ENCODE measurements around the gene BAZ2B. TPM values are rescaled to one million over a fixed set of nuclear protein-coding genes. Genes with fewer than 3 reads are reported as not detected.
"Not testable (repeated sequence)": the region's sequence is repeated elsewhere in the genome, so short reads cannot be mapped to it uniquely, and the experiment has no call there.

Gene BAZ2B
- total RNA-seq, 1 experiment from 2014 or later: 54.9 TPM

DNA sequence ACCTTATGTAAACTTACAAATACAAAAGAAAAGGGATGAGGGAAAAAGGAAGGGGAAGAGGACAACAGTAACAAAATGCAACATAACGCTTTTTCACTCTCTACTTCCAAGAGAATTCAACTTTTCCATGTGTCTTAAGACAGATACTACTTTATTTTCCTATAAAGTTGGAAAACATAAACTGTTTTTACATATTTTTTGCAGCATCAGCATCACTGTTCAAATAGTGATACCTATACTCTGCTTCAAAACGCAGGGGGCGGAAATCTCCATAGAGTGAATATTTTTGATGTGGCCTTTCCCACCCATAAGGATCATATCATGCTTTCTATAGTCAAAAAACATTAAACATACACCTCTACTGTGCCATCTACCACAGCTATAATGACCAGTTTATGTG is 77.5 kb downstream of the BAZ2B start:
- H3K23ac ChIP-seq (ENCODE audit: insufficient read length, low read depth, low read length): no peak overlapping the region
- Mint-ChIP-seq H3K4me1 (no peaks in the 10 kb centered on the region), H3K36me3 (ENCODE audit: insufficient read depth in 1 of 3, low read depth in 3 of 3) (peaks cover 10 to 15% (median 12%) of the 10 kb centered on the region in 3 experiments), H3K9me3 (peaks cover 0 to 3% of the 10 kb centered on the region in 2 experiments; a peak in 2 of 5 replicates), H3K27ac (no peak overlapping the region), H3K27me3 (ENCODE audit: low read depth) (no peaks in the 10 kb centered on the region), H3K4me3 (no peak overlapping the region)
- no peak overlapping the region for H3K18ac ChIP-seq (ENCODE audit: insufficient read length, low read depth, low read length)
- DNase-seq: no peak
- H3K9me3 ChIP-seq (ENCODE audit: control insufficient read depth, low read depth, low read length): no peaks in the 10 kb centered on the region
- TF ChIP-seq, protein P1, sequence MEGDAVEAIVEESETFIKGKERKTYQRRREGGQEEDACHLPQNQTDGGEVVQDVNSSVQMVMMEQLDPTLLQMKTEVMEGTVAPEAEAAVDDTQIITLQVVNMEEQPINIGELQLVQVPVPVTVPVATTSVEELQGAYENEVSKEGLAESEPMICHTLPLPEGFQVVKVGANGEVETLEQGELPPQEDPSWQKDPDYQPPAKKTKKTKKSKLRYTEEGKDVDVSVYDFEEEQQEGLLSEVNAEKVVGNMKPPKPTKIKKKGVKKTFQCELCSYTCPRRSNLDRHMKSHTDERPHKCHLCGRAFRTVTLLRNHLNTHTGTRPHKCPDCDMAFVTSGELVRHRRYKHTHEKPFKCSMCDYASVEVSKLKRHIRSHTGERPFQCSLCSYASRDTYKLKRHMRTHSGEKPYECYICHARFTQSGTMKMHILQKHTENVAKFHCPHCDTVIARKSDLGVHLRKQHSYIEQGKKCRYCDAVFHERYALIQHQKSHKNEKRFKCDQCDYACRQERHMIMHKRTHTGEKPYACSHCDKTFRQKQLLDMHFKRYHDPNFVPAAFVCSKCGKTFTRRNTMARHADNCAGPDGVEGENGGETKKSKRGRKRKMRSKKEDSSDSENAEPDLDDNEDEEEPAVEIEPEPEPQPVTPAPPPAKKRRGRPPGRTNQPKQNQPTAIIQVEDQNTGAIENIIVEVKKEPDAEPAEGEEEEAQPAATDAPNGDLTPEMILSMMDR (conservative IDR thresholded peaks at IDR 0.05): no peak
- no peaks in the 10 kb centered on the region for H3K23me2 ChIP-seq (ENCODE audit: insufficient read length, low read depth, low read length, poor library complexity, severe bottlenecking)
- no peak overlapping the region for H3K27ac ChIP-seq (ENCODE audit: insufficient read length, low read depth, low read length)
- no peak overlapping the region for H4K91ac ChIP-seq (ENCODE audit: insufficient read length, low read depth, low read length)
- H3K9ac ChIP-seq (ENCODE audit: extremely low read depth, insufficient read length, low read length): no peak overlapping the region
- H2BK5ac ChIP-seq (ENCODE audit: insufficient read length, low read length): no peak overlapping the region
- no peak overlapping the region for H2BK12ac ChIP-seq (ENCODE audit: insufficient read length, low read depth, low read length)
- H3K27me3 ChIP-seq (ENCODE audit: insufficient read depth, low read length): no peaks in the 10 kb centered on the region
- no peak overlapping the region for H4K5ac ChIP-seq (ENCODE audit: insufficient read length, low read depth, low read length)
- H2AK5ac ChIP-seq (ENCODE audit: insufficient read length, low read length): no peak overlapping the region
- H2BK20ac ChIP-seq (ENCODE audit: low read depth, low read length, poor library complexity, severe bottlenecking): no peak overlapping the region
- H3K79me1 ChIP-seq (ENCODE audit: insufficient read depth, low read depth, low read length, poor library complexity, severe bottlenecking): no peaks in the 10 kb centered on the region
- no peak overlapping the region for H2BK120ac ChIP-seq (ENCODE audit: low read depth, low read length, poor library complexity, severe bottlenecking)
- no peak overlapping the region for H3K4me2 ChIP-seq (ENCODE audit: insufficient read depth, insufficient read length, low read length)
- H3T11ph ChIP-seq (ENCODE audit: low read length): no peak overlapping the region
- no peaks in the 10 kb centered on the region for H3K4me1 ChIP-seq (ENCODE audit: insufficient read depth, low read length)
- no peak overlapping the region for H2AFZ ChIP-seq (ENCODE audit: low read length)
- H4K20me1 ChIP-seq (ENCODE audit: control insufficient read depth, insufficient read depth, insufficient read length): no peaks in the 10 kb centered on the region
- no peak overlapping the region for H2BK15ac ChIP-seq (ENCODE audit: low read depth, low read length)
- H3K4ac ChIP-seq (ENCODE audit: low read depth, low read length): no peak overlapping the region
- no CpG with 5 or more reads among the region's 3 CpGs for WGBS (ENCODE audit: extremely low coverage, insufficient read length, low lambda C conversion rate)
- no peak overlapping the region for H3K56ac ChIP-seq (ENCODE audit: insufficient read length, low read depth, low read length)
- H3K79me2 ChIP-seq (ENCODE audit: insufficient read depth, low read length): no peaks in the 10 kb centered on the region
- H3K14ac ChIP-seq (ENCODE audit: insufficient read depth, low read length): no peak overlapping the region
- H4K8ac ChIP-seq (replicated peaks; ENCODE audit: insufficient read length, low read depth, low read length): no peak overlapping the region

DNA sequence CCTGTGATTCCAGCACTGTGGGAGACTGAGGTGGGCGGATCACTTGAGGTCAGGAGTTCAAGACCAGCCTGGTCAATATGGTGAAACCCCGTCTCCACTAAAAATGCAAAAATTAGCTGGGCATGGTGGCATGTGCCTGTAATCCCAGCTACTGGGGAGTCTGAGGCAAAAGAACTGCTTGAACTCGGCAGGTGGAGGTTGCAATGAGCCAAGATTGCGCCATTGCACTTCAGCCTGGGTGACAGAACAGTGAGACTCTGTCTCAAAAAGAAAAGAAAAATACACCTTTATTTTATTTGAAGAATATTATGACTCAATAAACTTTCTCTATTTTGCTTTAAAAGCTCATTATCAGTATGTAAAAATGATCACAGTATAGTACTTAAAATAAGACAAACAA is 81.1 kb downstream of the BAZ2B start:
- H2BK15ac ChIP-seq (ENCODE audit: low read depth, low read length); H3K4me2 ChIP-seq (ENCODE audit: insufficient read depth, insufficient read length, low read length); H2AFZ ChIP-seq (ENCODE audit: low read length); H3K23ac ChIP-seq (ENCODE audit: insufficient read length, low read depth, low read length); H3K4me1 Mint-ChIP-seq; H3K27ac ChIP-seq (ENCODE audit: insufficient read length, low read depth, low read length); H3T11ph ChIP-seq (ENCODE audit: low read length); H2BK5ac ChIP-seq (ENCODE audit: insufficient read length, low read length); H3K9me3 Mint-ChIP-seq; H4K91ac ChIP-seq (ENCODE audit: insufficient read length, low read depth, low read length); H3K23me2 ChIP-seq (ENCODE audit: insufficient read length, low read depth, low read length, poor library complexity, severe bottlenecking); H3K14ac ChIP-seq (ENCODE audit: insufficient read depth, low read length); H3K9ac ChIP-seq (ENCODE audit: extremely low read depth, insufficient read length, low read length); H3K18ac ChIP-seq (ENCODE audit: insufficient read length, low read depth, low read length); H4K8ac ChIP-seq (replicated peaks; ENCODE audit: insufficient read length, low read depth, low read length); H4K20me1 ChIP-seq (ENCODE audit: control insufficient read depth, insufficient read depth, insufficient read length); H3K79me2 ChIP-seq (ENCODE audit: insufficient read depth, low read length); H3K27me3 ChIP-seq (ENCODE audit: insufficient read depth, low read length); H2BK20ac ChIP-seq (ENCODE audit: low read depth, low read length, poor library complexity, severe bottlenecking); H3K4ac ChIP-seq (ENCODE audit: low read depth, low read length); H3K27ac Mint-ChIP-seq; H4K5ac ChIP-seq (ENCODE audit: insufficient read length, low read depth, low read length); H3K9me3 ChIP-seq (ENCODE audit: control insufficient read depth, low read depth, low read length); H3K4me3 Mint-ChIP-seq; H2BK12ac ChIP-seq (ENCODE audit: insufficient read length, low read depth, low read length); H2BK120ac ChIP-seq (ENCODE audit: low read depth, low read length, poor library complexity, severe bottlenecking); H3K27me3 Mint-ChIP-seq (ENCODE audit: low read depth); H3K79me1 ChIP-seq (ENCODE audit: insufficient read depth, low read depth, low read length, poor library complexity, severe bottlenecking); DNase-seq; H3K56ac ChIP-seq (ENCODE audit: insufficient read length, low read depth, low read length); H3K36me3 Mint-ChIP-seq (ENCODE audit: insufficient read depth in 1 of 3, low read depth in 3 of 3); H2AK5ac ChIP-seq (ENCODE audit: insufficient read length, low read length); H3K4me1 ChIP-seq (ENCODE audit: insufficient read depth, low read length): not testable (repeated sequence)
- WGBS (ENCODE audit: extremely low coverage, insufficient read length, low lambda C conversion rate): no CpG with 5 or more reads among the region's 4 CpGs

All from H9 (cell line).